ENCODE measurements around the gene PAPPA2. TPM values are rescaled to one million over a fixed set of nuclear protein-coding genes. Genes with fewer than 3 reads are reported as not detected.
"Not testable (repeated sequence)": the region's sequence is repeated elsewhere in the genome, so short reads cannot be mapped to it uniquely, and the experiment has no call there.

Gene PAPPA2
- total RNA-seq, 1 experiment from 2014 or later = 0.81 TPM

DNA sequence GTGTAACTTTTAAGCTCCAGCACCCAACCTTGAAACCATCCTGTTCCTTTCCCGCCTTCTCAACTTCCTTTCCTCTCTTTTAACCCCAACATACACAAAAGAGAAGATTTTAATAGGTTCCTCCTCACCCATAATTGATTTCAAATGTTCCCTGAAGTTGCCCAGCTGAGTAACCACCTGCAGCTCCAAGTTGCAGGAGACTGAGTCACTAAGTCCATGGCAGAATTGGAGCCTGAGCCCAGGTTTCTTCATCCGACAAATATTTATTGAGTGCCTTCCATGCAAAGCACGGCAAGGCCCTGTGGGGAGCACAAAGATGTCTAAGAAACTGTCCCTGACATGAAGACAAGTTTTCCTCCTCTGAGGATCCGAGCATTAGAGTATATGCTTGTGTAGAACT lies 97.7 kb downstream of the PAPPA2 start:
- Histone ChIP-seq H4K20me1 (ENCODE audit: control insufficient read depth, insufficient read depth, insufficient read length) (no peaks in the 10 kb centered on the region), H3K4ac (ENCODE audit: low read depth, low read length) (no peak overlapping the region), H3K14ac (ENCODE audit: insufficient read depth, low read length) (no peak overlapping the region), H4K8ac (replicated peaks; ENCODE audit: insufficient read length, low read depth, low read length) (no peak overlapping the region), H3K23me2 (ENCODE audit: insufficient read length, low read depth, low read length, poor library complexity, severe bottlenecking) (no peaks in the 10 kb centered on the region), H3K9me3 (ENCODE audit: control insufficient read depth, low read depth, low read length) (no peaks in the 10 kb centered on the region), H2BK5ac (ENCODE audit: insufficient read length, low read length) (no peak overlapping the region), H3K4me2 (ENCODE audit: insufficient read depth, insufficient read length, low read length) (no peak overlapping the region), H3K27ac (ENCODE audit: insufficient read length, low read depth, low read length) (no peak overlapping the region), H2AK5ac (ENCODE audit: insufficient read length, low read length) (no peak overlapping the region), H2BK20ac (ENCODE audit: low read depth, low read length, poor library complexity, severe bottlenecking) (no peak overlapping the region), H3K4me1 (ENCODE audit: insufficient read depth, low read length) (no peaks in the 10 kb centered on the region), H2BK12ac (ENCODE audit: insufficient read length, low read depth, low read length) (no peak overlapping the region), H3K56ac (ENCODE audit: insufficient read length, low read depth, low read length) (no peak overlapping the region), H3K23ac (ENCODE audit: insufficient read length, low read depth, low read length) (no peak overlapping the region), H2BK120ac (ENCODE audit: low read depth, low read length, poor library complexity, severe bottlenecking) (no peak overlapping the region), H3K79me1 (ENCODE audit: insufficient read depth, low read depth, low read length, poor library complexity, severe bottlenecking) (no peaks in the 10 kb centered on the region), H4K91ac (ENCODE audit: insufficient read length, low read depth, low read length) (no peak overlapping the region), H3K27me3 (ENCODE audit: insufficient read depth, low read length) (no peaks in the 10 kb centered on the region), H2BK15ac (ENCODE audit: low read depth, low read length) (no peak overlapping the region), H2AFZ (ENCODE audit: low read length) (no peak overlapping the region), H3K9ac (ENCODE audit: extremely low read depth, insufficient read length, low read length) (no peak overlapping the region), H3K18ac (ENCODE audit: insufficient read length, low read depth, low read length) (no peak overlapping the region), H3K79me2 (ENCODE audit: insufficient read depth, low read length) (no peaks in the 10 kb centered on the region), H4K5ac (ENCODE audit: insufficient read length, low read depth, low read length) (no peak overlapping the region), H3T11ph (ENCODE audit: low read length) (no peak overlapping the region)
- Mint-ChIP-seq H3K4me3 (no peak overlapping the region; a peak in 1 of 5 replicates), H3K36me3 (ENCODE audit: insufficient read depth in 1 of 3, low read depth in 3 of 3) (no peaks in the 10 kb centered on the region; a peak in 1 of 7 replicates), H3K9me3 (no peaks in the 10 kb centered on the region; a peak in 1 of 5 replicates), H3K4me1 (peaks cover 17% of the 10 kb centered on the region in 2 experiments), H3K27ac (no peak overlapping the region), H3K27me3 (ENCODE audit: low read depth) (peaks cover 3% of the 10 kb centered on the region)
- no peak for DNase-seq
- 100% methylated on average over 1 of the region's 4 CpGs for WGBS (ENCODE audit: extremely low coverage, insufficient read length, low lambda C conversion rate)
- TF ChIP-seq, protein P1, sequence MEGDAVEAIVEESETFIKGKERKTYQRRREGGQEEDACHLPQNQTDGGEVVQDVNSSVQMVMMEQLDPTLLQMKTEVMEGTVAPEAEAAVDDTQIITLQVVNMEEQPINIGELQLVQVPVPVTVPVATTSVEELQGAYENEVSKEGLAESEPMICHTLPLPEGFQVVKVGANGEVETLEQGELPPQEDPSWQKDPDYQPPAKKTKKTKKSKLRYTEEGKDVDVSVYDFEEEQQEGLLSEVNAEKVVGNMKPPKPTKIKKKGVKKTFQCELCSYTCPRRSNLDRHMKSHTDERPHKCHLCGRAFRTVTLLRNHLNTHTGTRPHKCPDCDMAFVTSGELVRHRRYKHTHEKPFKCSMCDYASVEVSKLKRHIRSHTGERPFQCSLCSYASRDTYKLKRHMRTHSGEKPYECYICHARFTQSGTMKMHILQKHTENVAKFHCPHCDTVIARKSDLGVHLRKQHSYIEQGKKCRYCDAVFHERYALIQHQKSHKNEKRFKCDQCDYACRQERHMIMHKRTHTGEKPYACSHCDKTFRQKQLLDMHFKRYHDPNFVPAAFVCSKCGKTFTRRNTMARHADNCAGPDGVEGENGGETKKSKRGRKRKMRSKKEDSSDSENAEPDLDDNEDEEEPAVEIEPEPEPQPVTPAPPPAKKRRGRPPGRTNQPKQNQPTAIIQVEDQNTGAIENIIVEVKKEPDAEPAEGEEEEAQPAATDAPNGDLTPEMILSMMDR (conservative IDR thresholded peaks at IDR 0.05) = no peak

DNA sequence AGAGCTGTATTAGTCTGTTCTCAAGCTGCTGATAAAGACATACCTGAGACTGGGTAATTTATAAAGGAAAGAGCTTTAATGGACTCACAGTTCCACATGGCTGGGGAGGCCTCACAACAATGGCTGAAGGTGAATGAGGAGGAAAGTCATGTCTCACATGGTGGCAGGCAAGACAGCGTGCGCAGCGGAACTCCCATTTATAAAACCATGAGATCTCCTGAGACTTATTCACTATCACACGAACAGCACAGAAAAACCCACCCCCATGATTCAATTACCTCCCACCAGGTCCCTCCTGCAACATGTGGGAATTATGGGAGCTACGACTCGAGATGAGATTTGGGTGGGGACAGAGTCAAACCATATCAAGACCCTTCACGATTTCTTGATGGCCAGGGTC lies 98.8 kb downstream of the PAPPA2 start:
- H3K4me1 ChIP-seq (ENCODE audit: insufficient read depth, low read length); H3K27me3 ChIP-seq (ENCODE audit: insufficient read depth, low read length); H3K4me2 ChIP-seq (ENCODE audit: insufficient read depth, insufficient read length, low read length); H4K5ac ChIP-seq (ENCODE audit: insufficient read length, low read depth, low read length); H4K20me1 ChIP-seq (ENCODE audit: control insufficient read depth, insufficient read depth, insufficient read length); H3K9me3 ChIP-seq (ENCODE audit: control insufficient read depth, low read depth, low read length); H3K9ac ChIP-seq (ENCODE audit: extremely low read depth, insufficient read length, low read length); H3K4me3 Mint-ChIP-seq; H3K27me3 Mint-ChIP-seq (ENCODE audit: low read depth); H2BK12ac ChIP-seq (ENCODE audit: insufficient read length, low read depth, low read length); H3K79me1 ChIP-seq (ENCODE audit: insufficient read depth, low read depth, low read length, poor library complexity, severe bottlenecking); H3K4ac ChIP-seq (ENCODE audit: low read depth, low read length); H3K27ac ChIP-seq (ENCODE audit: insufficient read length, low read depth, low read length); H2BK15ac ChIP-seq (ENCODE audit: low read depth, low read length); H4K8ac ChIP-seq (replicated peaks; ENCODE audit: insufficient read length, low read depth, low read length); H2AK5ac ChIP-seq (ENCODE audit: insufficient read length, low read length); H2BK5ac ChIP-seq (ENCODE audit: insufficient read length, low read length); DNase-seq; H3K18ac ChIP-seq (ENCODE audit: insufficient read length, low read depth, low read length); H3K27ac Mint-ChIP-seq; H3K56ac ChIP-seq (ENCODE audit: insufficient read length, low read depth, low read length); H2AFZ ChIP-seq (ENCODE audit: low read length); H3T11ph ChIP-seq (ENCODE audit: low read length); H2BK20ac ChIP-seq (ENCODE audit: low read depth, low read length, poor library complexity, severe bottlenecking); H3K9me3 Mint-ChIP-seq; H3K36me3 Mint-ChIP-seq (ENCODE audit: insufficient read depth in 1 of 3, low read depth in 3 of 3); H3K14ac ChIP-seq (ENCODE audit: insufficient read depth, low read length); H3K23me2 ChIP-seq (ENCODE audit: insufficient read length, low read depth, low read length, poor library complexity, severe bottlenecking); H3K79me2 ChIP-seq (ENCODE audit: insufficient read depth, low read length); H3K23ac ChIP-seq (ENCODE audit: insufficient read length, low read depth, low read length); H4K91ac ChIP-seq (ENCODE audit: insufficient read length, low read depth, low read length); H2BK120ac ChIP-seq (ENCODE audit: low read depth, low read length, poor library complexity, severe bottlenecking): not testable (repeated sequence)
- peaks cover 17% of the 10 kb centered on the region in 2 experiments for H3K4me1 Mint-ChIP-seq
- no CpG with 5 or more reads among the region's 7 CpGs for WGBS (ENCODE audit: extremely low coverage, insufficient read length, low lambda C conversion rate)
